GM18870 (cell line): ENCODE results near the gene HIGD1A.

Experiments used
- ATAC-seq: cut with Tn5 transposase; IDR thresholded peaks from one replicate; pipeline ENCODE4 v1.9.1; 2021; ENCODE audit warnings: moderate library complexity; ENCODE audit not compliant: unreplicated experiment

HIGD1A gene

DNA sequence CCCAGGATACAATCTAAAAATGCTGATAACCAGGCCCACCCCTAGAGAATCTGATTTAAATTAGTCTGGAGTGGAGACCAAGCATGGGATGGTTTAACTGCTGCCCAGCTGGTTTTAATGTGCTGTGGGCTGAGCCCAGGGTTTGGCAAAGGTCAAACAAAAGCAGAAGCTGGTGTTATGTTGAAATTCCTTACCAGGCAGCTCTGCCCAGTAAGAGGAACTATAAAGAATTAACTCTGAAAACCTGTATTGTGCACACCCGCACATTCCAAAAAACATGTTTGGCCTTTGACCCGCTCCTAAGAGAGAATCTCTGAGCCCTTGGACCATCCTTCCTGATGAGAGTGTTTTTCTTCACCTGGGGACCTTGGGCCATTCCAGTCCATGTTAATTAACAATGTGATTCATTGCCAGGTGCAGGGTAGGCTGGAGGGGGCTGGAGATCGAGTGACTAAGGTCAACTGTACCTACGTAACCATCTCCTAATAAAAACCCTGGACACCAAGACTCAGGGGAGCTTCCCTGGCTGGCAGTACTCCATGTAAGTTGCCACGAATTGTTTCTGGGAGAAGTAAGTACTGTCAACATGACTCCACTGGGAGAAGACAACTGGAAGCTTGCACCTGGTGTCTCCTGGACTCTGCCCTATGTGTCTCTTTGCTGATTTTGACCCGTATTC is 42.1 kb downstream of the HIGD1A start:
- no peak for ATAC-seq

DNA sequence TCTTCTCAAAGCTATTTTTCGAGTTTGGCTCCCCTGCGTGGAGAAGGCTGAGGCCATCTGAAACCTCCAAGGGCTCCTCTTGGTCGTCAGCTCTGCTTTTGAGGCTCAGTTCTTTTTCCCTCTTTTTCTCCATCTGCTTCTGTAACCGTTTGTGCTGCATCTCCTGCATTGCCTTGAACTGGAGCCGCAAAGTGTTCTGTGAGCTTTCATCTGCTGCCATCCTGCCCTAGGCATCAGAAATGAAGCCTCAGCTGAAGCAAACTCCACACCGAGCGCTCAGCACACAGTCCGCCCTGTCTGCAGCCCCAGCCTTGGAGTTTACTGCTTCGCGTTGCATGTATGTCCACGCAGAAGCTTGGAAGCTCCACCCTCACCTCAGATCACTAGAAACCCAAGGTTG is 46.2 kb downstream of the HIGD1A start:
- no peak for ATAC-seq

- no peak for ATAC-seq
Measured at GRCh38 chr3:42756681-42757213, 47.5 kb downstream of the HIGD1A start.

DNA sequence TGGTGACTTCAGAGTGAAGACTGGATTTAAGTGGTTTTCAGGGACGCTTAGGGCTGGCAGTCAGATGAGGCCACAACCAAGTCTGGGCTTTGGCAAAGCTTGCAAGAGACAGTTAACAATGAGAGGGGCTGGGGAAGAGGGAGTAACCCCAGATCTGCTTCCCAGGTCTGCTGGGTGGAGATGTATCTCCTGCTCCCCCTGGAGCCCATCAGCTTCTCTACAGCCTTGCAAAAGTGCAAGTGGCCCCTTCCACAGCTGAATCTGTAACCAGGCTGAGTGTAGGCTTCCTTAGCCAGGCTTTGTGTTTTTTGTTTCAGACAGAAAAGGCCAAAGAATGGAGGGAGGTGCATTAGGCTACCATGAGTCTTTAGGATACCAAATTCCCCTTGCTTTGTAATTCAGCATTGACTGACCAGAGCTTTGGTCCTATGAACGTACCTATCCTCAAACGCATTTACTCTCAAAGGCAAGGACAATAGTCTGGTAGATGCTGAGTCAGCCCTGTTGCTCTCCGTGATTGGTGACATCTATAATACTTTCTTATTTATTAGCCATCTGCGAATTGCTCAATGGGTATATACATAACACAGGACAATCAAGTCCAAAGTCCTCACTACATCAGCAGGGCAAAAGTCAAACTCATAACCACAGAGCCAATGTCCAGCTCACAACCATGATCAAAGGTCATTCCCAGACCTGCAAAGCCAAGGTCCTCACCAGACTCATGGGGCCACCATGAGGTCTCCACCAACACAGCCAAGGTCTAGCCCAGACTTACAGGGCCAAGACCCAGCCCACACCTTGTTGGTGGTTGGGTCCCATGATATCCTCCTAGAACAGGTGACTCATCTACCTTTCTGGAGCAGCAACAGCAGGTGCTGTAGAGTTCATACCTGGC is 48.4 kb downstream of the HIGD1A start:
- ATAC-seq, result no peak

DNA sequence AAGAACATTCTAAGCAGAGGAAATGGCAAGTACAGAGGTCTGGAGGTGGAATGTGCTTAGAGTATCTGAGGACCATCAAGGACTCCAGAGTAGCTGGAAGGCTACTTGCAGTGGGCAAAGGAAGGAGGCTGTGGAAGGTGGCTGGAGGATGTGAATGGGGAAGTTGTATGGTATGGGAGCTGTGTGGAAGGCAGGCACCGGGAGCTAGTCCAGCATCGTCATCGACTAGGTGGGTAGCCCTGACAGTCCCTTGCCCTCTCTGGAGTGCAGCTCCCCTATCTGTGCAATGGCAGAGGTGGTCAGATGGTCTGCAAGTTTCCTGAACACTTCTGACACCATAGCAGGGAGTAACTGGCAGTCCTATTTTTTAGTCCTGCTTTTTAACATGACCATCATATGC is 50.5 kb downstream of the HIGD1A start:
- ATAC-seq, result no peak

DNA sequence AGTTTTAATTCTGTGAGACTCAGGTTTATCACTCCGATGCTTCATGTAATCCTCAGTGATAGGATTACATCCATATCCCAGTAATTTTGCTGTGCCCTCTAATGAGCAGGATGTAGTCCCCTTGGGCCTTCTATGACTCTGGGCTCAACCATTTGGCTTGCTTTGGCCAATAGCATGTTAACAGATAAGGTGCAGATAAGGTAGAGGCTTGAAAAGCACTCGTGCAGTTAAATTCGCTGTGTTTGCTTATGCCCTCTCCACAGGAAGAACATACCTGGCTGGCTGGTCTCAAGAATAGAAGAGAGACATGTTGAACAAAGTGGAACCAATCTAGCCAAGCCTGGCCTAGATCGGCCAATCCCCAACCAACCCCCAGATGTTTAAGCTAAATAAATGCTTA is 51.3 kb downstream of the HIGD1A start:
- no peak for ATAC-seq

DNA sequence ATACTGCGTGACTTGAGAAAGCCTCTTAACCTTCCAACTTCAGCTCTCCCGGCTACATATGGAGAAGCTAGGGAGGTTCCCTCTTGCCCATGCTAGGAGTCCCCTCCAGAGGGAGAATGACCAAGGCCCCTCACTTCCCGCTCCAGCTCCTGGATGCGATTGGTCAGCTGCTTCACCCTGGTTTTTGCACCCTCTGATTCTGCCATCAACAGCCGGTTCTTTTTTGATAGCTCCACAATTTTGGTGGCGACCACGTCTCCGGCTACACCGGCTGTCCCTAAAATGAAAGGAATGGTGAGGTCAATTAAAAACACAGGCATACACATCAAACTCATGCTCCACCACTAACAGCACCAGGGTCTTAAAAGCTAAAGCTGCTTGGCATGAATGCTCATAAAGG is 51.8 kb downstream of the HIGD1A start:
- no peak for ATAC-seq

DNA sequence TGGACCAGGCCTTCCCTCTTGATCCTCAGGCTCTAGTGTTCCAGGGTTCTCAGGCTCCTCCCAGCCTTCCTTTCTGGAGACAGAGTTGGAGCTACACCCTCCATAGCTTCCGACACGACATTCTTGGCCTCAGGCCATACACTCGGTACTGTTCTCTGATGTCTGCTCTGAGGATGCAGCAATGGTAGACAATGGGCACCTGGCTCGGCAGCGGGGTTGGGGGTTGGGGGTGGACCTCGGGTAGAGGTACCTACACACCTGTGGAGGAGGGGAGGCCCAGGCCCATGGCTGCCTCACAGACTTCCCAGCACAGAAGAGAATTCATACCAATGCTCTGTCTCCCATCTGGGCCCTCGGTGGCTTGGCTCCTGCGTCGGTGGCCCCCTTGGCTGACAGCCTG is 52.7 kb downstream of the HIGD1A start:
- no peak for ATAC-seq

GRCh38 chr3:42750834-42751233 is 53.5 kb downstream of the HIGD1A start:
- no peak for ATAC-seq

DNA sequence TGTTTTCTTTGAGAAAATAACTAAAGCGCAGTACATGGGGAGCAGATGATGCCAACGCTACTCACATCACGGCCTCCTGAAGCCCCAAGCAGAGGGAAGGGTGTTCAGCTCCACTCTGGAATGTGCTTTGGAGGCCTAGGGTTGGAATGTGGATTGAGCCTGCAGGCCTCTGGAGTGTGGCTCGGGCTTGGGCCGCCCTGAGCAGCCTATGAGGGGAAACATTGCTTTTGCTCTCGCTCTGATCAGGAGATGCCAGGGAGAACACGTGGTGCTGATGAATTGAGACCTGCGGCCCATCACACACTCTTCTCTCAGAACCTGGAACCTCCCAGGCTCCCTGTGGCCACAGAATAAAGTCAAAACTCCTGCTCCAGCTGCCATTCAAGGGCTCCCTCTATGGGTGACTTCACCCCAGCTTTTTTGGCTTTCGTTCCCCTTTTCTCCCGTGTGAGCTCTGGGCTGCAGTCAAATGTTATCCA is 54.5 kb downstream of the HIGD1A start:
- ATAC-seq, result no peak

- ATAC-seq, result no peak
Measured at GRCh38 chr3:42749025-42749752, 55.1 kb downstream of the HIGD1A start.

GRCh38 chr3:42747581-42747980 is 56.7 kb downstream of the HIGD1A start:
- ATAC-seq, result no peak

- ATAC-seq, result no peak
Measured at GRCh38 chr3:42746455-42747450, 57.5 kb downstream of the HIGD1A start.

GRCh38 chr3:42745776-42746454 is 58.4 kb downstream of the HIGD1A start:
- ATAC-seq, result no peak

- ATAC-seq, result no peak
Measured at GRCh38 chr3:42745291-42745745, 59.0 kb downstream of the HIGD1A start.

- ATAC-seq, result no peak
Measured at GRCh38 chr3:42743204-42743995, 60.9 kb downstream of the HIGD1A start.

- ATAC-seq, result no peak
Measured at GRCh38 chr3:42742688-42743087, 61.6 kb downstream of the HIGD1A start.

GRCh38 chr3:42742259-42742658 is 62.0 kb downstream of the HIGD1A start:
- no peak for ATAC-seq

- ATAC-seq, result no peak
Measured at GRCh38 chr3:42741796-42742195, 62.5 kb downstream of the HIGD1A start.
